GM21423 (cell line): Measurements from ENCODE around the gene IPO11.
"Not testable (repeated sequence)": the region's sequence is repeated elsewhere in the genome, so short reads cannot be mapped to it uniquely, and the experiment has no call there.

Source experiments
- ATAC-seq: cut with Tn5 transposase; IDR thresholded peaks from one replicate; pipeline ENCODE4 v1.9.1; 2021; ENCODE audit warnings: mild to moderate bottlenecking, moderate library complexity; ENCODE audit not compliant: unreplicated experiment

The IPO11 gene

GRCh38 chr5:62631909-62632580, 219.5 kb downstream of the IPO11 start:
- no peak for ATAC-seq

- ATAC-seq, result no peak
These were observed 220.7 kb downstream of the IPO11 start for GRCh38 chr5:62633243-62633642.

GRCh38 chr5:62640446-62640845, 227.9 kb downstream of the IPO11 start:
- ATAC-seq, result no peak

GRCh38 chr5:62642468-62642867, 229.9 kb downstream of the IPO11 start:
- no peak for ATAC-seq

- ATAC-seq, result no peak
These were observed 231.2 kb downstream of the IPO11 start for GRCh38 chr5:62643556-62644451.

GRCh38 chr5:62645223-62645622, 232.7 kb downstream of the IPO11 start:
- no peak for ATAC-seq

GRCh38 chr5:62647241-62647640, 234.7 kb downstream of the IPO11 start:
- no peak for ATAC-seq

GRCh38 chr5:62649025-62649424, 236.5 kb downstream of the IPO11 start:
- ATAC-seq, result no peak

GRCh38 chr5:62649476-62650113, 237.0 kb downstream of the IPO11 start:
- no peak for ATAC-seq

GRCh38 chr5:62650197-62650596, 237.6 kb downstream of the IPO11 start:
- no peak for ATAC-seq

GRCh38 chr5:62652225-62652624, 239.7 kb downstream of the IPO11 start:
- no peak for ATAC-seq

GRCh38 chr5:62653001-62653863, 240.7 kb downstream of the IPO11 start:
- ATAC-seq, result no peak

- ATAC-seq, result no peak
These were observed 241.5 kb downstream of the IPO11 start for GRCh38 chr5:62653864-62654575.

- ATAC-seq, result not testable (repeated sequence)
These were observed 245.2 kb downstream of the IPO11 start for GRCh38 chr5:62657772-62658171.

GRCh38 chr5:62661126-62661525, 248.6 kb downstream of the IPO11 start:
- ATAC-seq, result no peak

GRCh38 chr5:62662521-62662920, 250.0 kb downstream of the IPO11 start:
- ATAC-seq, result no peak

GRCh38 chr5:62671479-62671878, 258.9 kb downstream of the IPO11 start:
- no peak for ATAC-seq

- ATAC-seq, result not testable (repeated sequence)
These were observed 264.0 kb downstream of the IPO11 start for GRCh38 chr5:62676596-62676995.
